Suppressor macrophage treated with lipopolysaccharide for 4 hours (primary cell): Measurements from ENCODE around the gene LRP8.

ENCODE experiments used
- DNase-seq: peaks from one replicate; pipeline ENCODE4 v3.0.0-alpha.2; 2020

LRP8 gene

GRCh38 chr1:53339736-53340635 lies 12.1 kb upstream of the LRP8 start:
- no peak for DNase-seq

- DNase-seq: no peak
Measured at GRCh38 chr1:53338423-53338822, 10.6 kb upstream of the LRP8 start.

GRCh38 chr1:53337499-53337898 lies 9.6 kb upstream of the LRP8 start:
- DNase-seq: no peak

GRCh38 chr1:53336146-53336545 lies 8.3 kb upstream of the LRP8 start:
- DNase-seq: no peak

GRCh38 chr1:53335661-53336060 lies 7.8 kb upstream of the LRP8 start:
- DNase-seq: no peak

GRCh38 chr1:53334781-53335180 lies 6.9 kb upstream of the LRP8 start:
- no peak for DNase-seq

GRCh38 chr1:53334312-53334711 lies 6.4 kb upstream of the LRP8 start:
- DNase-seq: no peak

- DNase-seq: no peak
Measured at GRCh38 chr1:53332833-53333232, 5.0 kb upstream of the LRP8 start.

GRCh38 chr1:53332186-53332564 lies 4.3 kb upstream of the LRP8 start:
- DNase-seq: no peak

GRCh38 chr1:53331446-53332185 lies 3.7 kb upstream of the LRP8 start:
- DNase-seq: no peak

- peak; percentile 58 for DNase-seq
Measured at GRCh38 chr1:53330819-53331218, 2.9 kb upstream of the LRP8 start.

- no peak for DNase-seq
Measured at GRCh38 chr1:53328541-53329499, 950 bp upstream of the LRP8 start.

GRCh38 chr1:53327182-53327913 lies 522 bp downstream of the LRP8 start:
- DNase-seq: peak; percentile 27

GRCh38 chr1:53326598-53327181 lies 1.2 kb downstream of the LRP8 start:
- no peak for DNase-seq

GRCh38 chr1:53326088-53326597 lies 1.7 kb downstream of the LRP8 start:
- DNase-seq: peak; percentile 96

GRCh38 chr1:53325326-53326087 lies 2.4 kb downstream of the LRP8 start:
- DNase-seq: no peak

- peak; percentile 9 for DNase-seq
Measured at GRCh38 chr1:53324728-53325297, 3.1 kb downstream of the LRP8 start.

GRCh38 chr1:53324321-53324720 lies 3.5 kb downstream of the LRP8 start:
- DNase-seq: no peak

- no peak for DNase-seq
Measured at GRCh38 chr1:53323316-53323715, 4.6 kb downstream of the LRP8 start.
